SU-DHL-6 (cell line): ENCODE measurements around the gene SFR1.

ENCODE experiments used
- H2AFZ ChIP-seq: fragments of 200-600 bp; sonication (generic); 2 replicates; pipeline ENCODE4 v1.6.1; 2014; ENCODE audit warnings: low read depth, mild to moderate bottlenecking, moderate library complexity, mixed read lengths, antibody characterized with exemption, low read length; ENCODE audit not compliant: severe bottlenecking
- H3F3A ChIP-seq: fragments of 200-600 bp; shearing (Covaris generic); 2 replicates; pipeline ENCODE4 v1.6.0; 2016; ENCODE audit warnings: antibody characterized with exemption, mild to moderate bottlenecking; ENCODE audit not compliant: insufficient read depth
- H3K27ac ChIP-seq: fragments of 200-600 bp; sonication (generic); 2 replicates; pipeline ENCODE4 v1.5.1; 2016; ENCODE audit warnings: low read depth, mild to moderate bottlenecking, low read length, moderate library complexity, mixed read lengths
- H3K27me3 ChIP-seq: fragments of 200-600 bp; sonication (generic), shearing (Covaris generic); 2 replicates; pipeline ENCODE4 v1.6.0; 2014; ENCODE audit warnings: mild to moderate bottlenecking, low read length
- H3K36me3 ChIP-seq: fragments of 200-600 bp; sonication (generic); 2 replicates; pipeline ENCODE4 v1.6.1; 2014; ENCODE audit warnings: mild to moderate bottlenecking, low read length, mixed read lengths
- H3K4me2 ChIP-seq: fragments of 300-600, 200-600 bp; shearing (Covaris generic), sonication (generic); 2 replicates; pipeline ENCODE4 v1.6.0; 2014; ENCODE audit warnings: low read length, low read depth, mild to moderate bottlenecking; ENCODE audit not compliant: poor library complexity, severe bottlenecking
- H3K4me3 ChIP-seq: fragments of 200-600 bp; sonication (generic); 2 replicates; pipeline ENCODE4 v1.5.1; 2014; ENCODE audit warnings: antibody characterized with exemption, low read length, mild to moderate bottlenecking, mixed read lengths; ENCODE audit not compliant: insufficient read depth, poor library complexity, severe bottlenecking
- H3K79me2 ChIP-seq: fragments of 200-600 bp; sonication (generic); 2 replicates; pipeline ENCODE4 v1.6.1; 2014; ENCODE audit warnings: mild to moderate bottlenecking, low read length, moderate library complexity; ENCODE audit not compliant: insufficient read depth
- H3K9ac ChIP-seq: fragments of 200-600 bp; sonication (generic); 2 replicates; pipeline ENCODE4 v1.7.0; 2014; ENCODE audit warnings: mild to moderate bottlenecking, low read length
- H3K9me2 ChIP-seq: fragments of 200-600 bp; sonication (generic); replicated peaks from 2 replicates; pipeline ENCODE4 v1.6.1; 2014; ENCODE audit warnings: low read length; ENCODE audit not compliant: insufficient read depth
- H3K9me3 ChIP-seq: fragments of 200-600 bp; sonication (generic); 2 replicates; pipeline ENCODE4 v1.6.1; 2014; ENCODE audit warnings: low read length, mixed read lengths; ENCODE audit not compliant: insufficient read depth
- H4K20me1 ChIP-seq: fragments of 200-600 bp; sonication (generic); 2 replicates; pipeline ENCODE4 v1.6.1; 2014; ENCODE audit warnings: low read depth, mild to moderate bottlenecking, antibody characterized with exemption, low read length, moderate library complexity, mixed read lengths
- EZH2phosphoT487 ChIP-seq: fragments of 200-600 bp; sonication (generic), shearing (Covaris generic); conservative IDR thresholded peaks from 2 replicates; pipeline ENCODE4 v1.6.1; 2018; ENCODE audit warnings: mild to moderate bottlenecking, antibody characterized with exemption, low read length, moderate library complexity, mixed read lengths
- TF ChIP-seq, protein P1 (sequence below): fragments of 200-600 bp; sonication (generic); IDR thresholded peaks from one replicate; pipeline ENCODE4 v1.5.1; 2017; ENCODE audit warnings: antibody characterized with exemption, mild to moderate bottlenecking, low read length, moderate library complexity; ENCODE audit not compliant: insufficient read depth, poor library complexity, severe bottlenecking

SFR1 gene

DNA sequence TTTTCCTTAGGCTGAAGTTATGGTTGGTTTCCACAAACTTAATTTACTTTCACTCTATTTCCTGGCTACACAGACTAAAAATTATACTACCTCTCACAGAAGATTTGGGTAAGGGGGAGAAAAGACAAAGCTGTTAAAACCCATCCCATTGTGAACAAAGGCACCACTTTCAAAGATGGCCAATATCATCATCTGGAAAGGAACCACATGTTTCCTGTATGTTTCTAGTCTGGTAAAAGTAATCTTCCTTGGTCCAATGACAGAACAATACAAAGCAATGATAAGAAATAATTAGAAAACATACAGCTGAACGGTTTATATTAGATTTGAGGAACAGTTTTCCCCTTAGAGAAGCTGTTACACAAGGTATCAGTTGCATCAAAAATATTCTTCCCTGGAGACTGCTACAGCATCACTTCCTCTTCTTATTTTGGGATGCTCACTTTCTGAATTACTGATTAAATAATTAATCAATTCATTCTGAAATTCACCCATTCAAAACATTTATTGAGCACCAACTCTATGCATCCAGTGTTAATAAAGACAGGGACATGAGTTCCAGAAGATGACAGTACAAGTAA, 8.5 kb upstream of the SFR1 start:
- no peak overlapping the region for H2AFZ ChIP-seq
- no peak overlapping the region for H3K27ac ChIP-seq

DNA sequence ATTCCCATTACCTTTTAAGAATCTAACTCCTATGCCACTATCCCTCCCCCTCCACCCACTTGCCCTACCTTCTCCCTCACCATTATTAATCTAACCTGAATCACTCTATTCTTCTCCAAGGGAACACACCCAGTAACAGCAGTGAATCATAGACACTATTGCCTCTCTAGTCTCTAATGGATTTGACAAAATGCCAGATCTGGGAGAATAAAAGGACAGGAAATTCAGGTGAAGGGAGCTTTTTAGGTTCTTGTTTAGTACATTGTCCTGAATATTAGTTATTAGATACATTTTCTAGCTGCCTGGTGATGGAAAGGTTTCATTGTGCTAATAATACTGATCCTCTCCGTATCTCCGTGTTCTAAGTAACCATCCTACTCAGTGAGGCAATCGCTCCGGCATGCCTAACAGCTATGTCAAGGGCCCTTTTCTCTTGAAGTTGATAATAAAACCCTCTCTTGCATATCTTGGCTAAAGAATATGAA, 4.1 kb upstream of the SFR1 start:
- no peak overlapping the region for H3K27ac ChIP-seq
- H3F3A ChIP-seq = peaks cover 10% of the 10 kb centered on the region; the same call in 1 of the 2 replicates
- H3K4me3 ChIP-seq = no peak overlapping the region
- H3K9me3 ChIP-seq = no peaks in the 10 kb centered on the region
- TF ChIP-seq EZH2phosphoT487 = no peak
- TF ChIP-seq, protein P1, sequence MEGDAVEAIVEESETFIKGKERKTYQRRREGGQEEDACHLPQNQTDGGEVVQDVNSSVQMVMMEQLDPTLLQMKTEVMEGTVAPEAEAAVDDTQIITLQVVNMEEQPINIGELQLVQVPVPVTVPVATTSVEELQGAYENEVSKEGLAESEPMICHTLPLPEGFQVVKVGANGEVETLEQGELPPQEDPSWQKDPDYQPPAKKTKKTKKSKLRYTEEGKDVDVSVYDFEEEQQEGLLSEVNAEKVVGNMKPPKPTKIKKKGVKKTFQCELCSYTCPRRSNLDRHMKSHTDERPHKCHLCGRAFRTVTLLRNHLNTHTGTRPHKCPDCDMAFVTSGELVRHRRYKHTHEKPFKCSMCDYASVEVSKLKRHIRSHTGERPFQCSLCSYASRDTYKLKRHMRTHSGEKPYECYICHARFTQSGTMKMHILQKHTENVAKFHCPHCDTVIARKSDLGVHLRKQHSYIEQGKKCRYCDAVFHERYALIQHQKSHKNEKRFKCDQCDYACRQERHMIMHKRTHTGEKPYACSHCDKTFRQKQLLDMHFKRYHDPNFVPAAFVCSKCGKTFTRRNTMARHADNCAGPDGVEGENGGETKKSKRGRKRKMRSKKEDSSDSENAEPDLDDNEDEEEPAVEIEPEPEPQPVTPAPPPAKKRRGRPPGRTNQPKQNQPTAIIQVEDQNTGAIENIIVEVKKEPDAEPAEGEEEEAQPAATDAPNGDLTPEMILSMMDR = no peak
- no peaks in the 10 kb centered on the region for H4K20me1 ChIP-seq
- H3K36me3 ChIP-seq = no peaks in the 10 kb centered on the region
- no peak overlapping the region for H2AFZ ChIP-seq
- H3K27me3 ChIP-seq = no peaks in the 10 kb centered on the region
- H3K9me2 ChIP-seq = no peaks in the 10 kb centered on the region
- no peak overlapping the region for H3K9ac ChIP-seq
- no peak overlapping the region for H3K4me2 ChIP-seq
- no peaks in the 10 kb centered on the region; the same call in 1 of the 2 replicates for H3K79me2 ChIP-seq

More for the DNA sequence above, 8.5 kb upstream of the SFR1 start:
- no peaks in the 10 kb centered on the region for H3K79me2 ChIP-seq
- no peaks in the 10 kb centered on the region; the same call in 1 of the 2 replicates for H3K27me3 ChIP-seq
- no peaks in the 10 kb centered on the region for H3K9me3 ChIP-seq
- H3F3A ChIP-seq = no peaks in the 10 kb centered on the region
- H3K9ac ChIP-seq = no peak overlapping the region
- no peaks in the 10 kb centered on the region for H3K9me2 ChIP-seq
- H3K4me2 ChIP-seq = no peak overlapping the region
- no peaks in the 10 kb centered on the region for H3K36me3 ChIP-seq
- H4K20me1 ChIP-seq = no peaks in the 10 kb centered on the region
- H3K4me3 ChIP-seq = no peak overlapping the region
- TF ChIP-seq, protein P1 = no peak
- TF ChIP-seq EZH2phosphoT487 = no peak

DNA sequence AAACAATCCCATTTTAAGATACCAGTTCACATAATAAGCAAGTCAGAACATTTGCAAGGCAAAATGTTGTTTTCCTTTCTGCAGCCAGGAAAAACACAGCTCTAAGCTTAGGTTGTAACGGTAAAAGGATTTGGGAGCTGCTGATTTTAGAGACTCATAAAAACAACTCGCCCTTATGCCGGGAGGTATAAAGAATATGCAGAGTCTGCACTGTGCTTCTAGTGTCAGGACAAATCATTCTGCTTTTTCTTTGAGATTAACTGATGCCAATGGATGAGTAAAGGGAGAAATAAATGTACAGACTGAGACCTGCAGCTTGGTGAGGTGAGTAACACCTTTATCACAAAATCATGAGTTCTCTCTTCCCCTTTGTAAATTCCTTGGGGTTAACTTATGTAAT, 2.0 kb upstream of the SFR1 start:
- H3K9me2 ChIP-seq = no peaks in the 10 kb centered on the region
- no peaks in the 10 kb centered on the region for H3K9me3 ChIP-seq
- no peaks in the 10 kb centered on the region for H4K20me1 ChIP-seq
- TF ChIP-seq EZH2phosphoT487 = no peak
- H3F3A ChIP-seq = peaks cover 10% of the 10 kb centered on the region; the same call in 1 of the 2 replicates
- H3K27me3 ChIP-seq = no peaks in the 10 kb centered on the region
- no peak overlapping the region for H3K27ac ChIP-seq
- no peaks in the 10 kb centered on the region; the same call in none of the 2 replicates for H3K79me2 ChIP-seq
- H3K36me3 ChIP-seq = no peaks in the 10 kb centered on the region
- peak overlapping the region; percentile 27 for H2AFZ ChIP-seq
- H3K4me2 ChIP-seq = no peak overlapping the region
- H3K4me3 ChIP-seq = no peak overlapping the region
- H3K9ac ChIP-seq = no peak overlapping the region

DNA sequence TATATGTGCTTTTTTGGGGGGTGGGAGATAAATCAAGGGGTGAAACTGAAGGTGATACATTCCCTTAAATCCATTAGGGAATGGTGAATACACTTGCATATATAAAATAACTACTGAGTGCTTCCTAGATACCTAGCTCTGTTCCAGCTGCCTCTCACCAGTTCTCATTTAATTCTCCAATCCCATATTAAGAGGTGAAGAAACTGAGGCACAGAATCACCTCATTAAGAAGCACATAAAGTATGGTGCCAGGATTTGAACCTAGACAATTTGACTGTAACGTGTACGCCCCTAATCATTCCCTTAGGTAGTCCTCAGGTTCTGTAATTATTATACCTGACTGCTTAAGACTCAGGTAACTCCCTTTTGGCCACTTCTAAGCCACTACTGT, 1.5 kb upstream of the SFR1 start:
- Histone ChIP-seq H3F3A (peaks cover 10% of the 10 kb centered on the region; the same call in 1 of the 2 replicates), H3K79me2 (no peaks in the 10 kb centered on the region; the same call in none of the 2 replicates), H3K27ac (no peak overlapping the region), H3K4me2 (peak overlapping the region; percentile 86), H3K4me3 (no peak overlapping the region), H3K9ac (peak overlapping the region; percentile 84; the same call in 1 of the 2 replicates), H4K20me1 (no peaks in the 10 kb centered on the region), H3K9me3 (no peaks in the 10 kb centered on the region), H3K9me2 (no peaks in the 10 kb centered on the region), H3K27me3 (no peaks in the 10 kb centered on the region), H2AFZ (peak overlapping the region; percentile 97), H3K36me3 (no peaks in the 10 kb centered on the region)
- TF ChIP-seq EZH2phosphoT487 = no peak
- TF ChIP-seq, protein P1 = no peak
